ENCODE measurements around the gene CDK12.
"Not testable (repeated sequence)": the region's sequence is repeated elsewhere in the genome, so short reads cannot be mapped to it uniquely, and the experiment has no call there.

CDK12 gene

DNA sequence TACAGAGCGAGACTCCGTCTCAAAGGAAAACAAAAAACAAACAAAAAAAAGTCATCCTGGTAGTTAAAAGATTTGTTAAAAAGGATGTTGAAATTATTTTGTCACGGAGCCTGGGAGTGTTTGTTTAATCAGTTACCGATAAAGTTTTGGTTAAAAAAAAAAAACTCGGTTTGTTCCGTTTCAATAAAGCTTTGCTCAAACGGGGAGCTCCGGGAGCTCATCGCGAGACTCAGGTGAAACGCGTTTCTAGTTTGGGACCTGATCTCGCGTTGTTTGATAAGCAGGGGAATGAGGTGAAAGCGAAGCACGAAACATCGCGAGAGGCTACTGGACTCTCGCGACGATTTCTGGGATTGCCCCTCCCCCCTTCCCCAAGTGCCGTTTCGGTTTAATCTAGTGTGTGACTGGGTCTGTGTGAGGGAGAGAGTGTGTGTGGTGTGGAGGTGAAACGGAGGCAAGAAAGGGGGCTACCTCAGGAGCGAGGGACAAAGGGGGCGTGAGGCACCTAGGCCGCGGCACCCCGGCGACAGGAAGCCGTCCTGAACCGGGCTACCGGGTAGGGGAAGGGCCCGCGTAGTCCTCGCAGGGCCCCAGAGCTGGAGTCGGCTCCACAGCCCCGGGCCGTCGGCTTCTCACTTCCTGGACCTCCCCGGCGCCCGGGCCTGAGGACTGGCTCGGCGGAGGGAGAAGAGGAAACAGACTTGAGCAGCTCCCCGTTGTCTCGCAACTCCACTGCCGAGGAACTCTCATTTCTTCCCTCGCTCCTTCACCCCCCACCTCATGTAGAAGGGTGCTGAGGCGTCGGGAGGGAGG lies at the start of gene CDK12:
TSS of gene CDK12 (plus strand) at position 374 of the 813 bp plus-strand sequence. CDS start 586 bp downstream, outside the sequence.
- DNase-seq, result peak; percentile 99

DNA sequence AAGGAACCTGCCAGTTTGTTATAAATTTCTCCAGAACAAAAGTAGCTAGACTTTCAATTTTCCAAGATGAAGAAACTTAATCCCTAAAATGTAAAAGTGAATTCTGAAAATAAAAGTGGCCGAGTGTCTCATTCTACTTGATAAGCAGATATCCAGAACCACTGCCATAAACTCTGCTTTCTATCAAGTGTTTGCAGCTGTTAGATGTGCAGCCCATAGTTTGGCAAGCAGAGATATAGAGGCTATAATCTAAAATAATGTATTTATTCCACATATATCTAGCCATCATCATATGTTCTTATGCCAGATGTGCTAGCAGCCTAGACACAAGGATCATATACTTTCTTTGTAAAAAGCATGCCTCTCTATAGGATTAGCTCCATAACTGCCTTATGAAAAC lies 45.1 kb upstream of the CDK12 start:
- DNase-seq, result no peak

DNA sequence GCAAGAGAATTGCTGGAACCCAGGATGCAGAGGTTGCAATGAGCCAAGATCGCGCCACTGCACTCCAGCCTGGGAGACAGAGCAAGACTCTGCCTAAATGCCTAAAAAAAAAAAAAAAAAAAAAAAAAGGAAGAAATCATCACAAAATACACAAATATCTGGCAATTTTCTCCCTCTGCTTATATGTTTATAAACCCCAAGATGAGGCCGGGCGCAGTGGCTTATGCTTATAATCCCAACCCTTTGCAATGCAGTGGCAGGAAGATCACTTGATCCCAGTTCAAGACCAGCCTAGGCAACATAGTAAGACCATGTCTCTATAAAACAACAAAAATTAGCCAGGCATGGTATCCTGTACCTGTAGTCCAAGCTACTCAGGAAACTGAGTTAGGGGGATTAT lies 31.7 kb upstream of the CDK12 start:
- DNase-seq, result no peak

DNA sequence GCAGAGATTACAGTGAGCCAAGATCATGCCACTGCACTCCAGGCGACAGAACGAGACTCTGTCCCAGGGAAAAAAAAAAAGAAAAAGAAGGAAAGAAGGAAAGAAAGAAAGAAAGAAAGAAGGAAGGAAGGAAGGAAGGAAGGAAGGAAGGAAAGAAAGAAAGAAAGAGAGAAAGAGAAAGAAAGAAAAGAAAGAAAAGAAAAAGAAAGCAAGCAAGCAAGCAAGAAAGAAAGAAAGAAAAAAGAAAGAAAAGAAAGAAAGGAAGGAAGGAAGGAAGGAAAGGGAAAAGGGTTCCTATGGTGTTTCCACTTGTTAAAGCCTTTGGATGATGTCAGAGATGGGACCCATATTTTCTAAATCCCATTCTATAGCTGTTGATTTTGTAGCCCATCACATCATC lies 21.4 kb upstream of the CDK12 start:
- not testable (repeated sequence) for DNase-seq

DNA sequence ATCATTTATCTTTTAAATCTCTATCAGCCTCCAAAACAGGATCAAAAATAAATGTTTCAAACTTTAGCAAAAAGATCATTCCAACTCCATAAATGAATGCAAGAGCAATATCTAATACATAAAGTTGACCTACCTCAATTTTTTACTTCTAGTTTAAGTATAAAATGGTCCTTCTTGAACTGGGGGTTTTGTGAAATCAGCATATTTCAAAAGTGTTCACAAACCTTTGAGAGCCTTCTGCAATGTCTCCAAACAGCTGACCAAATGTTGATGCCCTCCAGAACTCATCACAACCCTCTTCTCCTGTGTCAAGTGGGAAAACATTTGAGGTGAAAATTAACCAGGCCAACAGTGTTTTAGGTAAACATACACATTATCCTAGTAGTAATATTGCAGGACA lies 18.0 kb upstream of the CDK12 start:
- no peak for DNase-seq

DNA sequence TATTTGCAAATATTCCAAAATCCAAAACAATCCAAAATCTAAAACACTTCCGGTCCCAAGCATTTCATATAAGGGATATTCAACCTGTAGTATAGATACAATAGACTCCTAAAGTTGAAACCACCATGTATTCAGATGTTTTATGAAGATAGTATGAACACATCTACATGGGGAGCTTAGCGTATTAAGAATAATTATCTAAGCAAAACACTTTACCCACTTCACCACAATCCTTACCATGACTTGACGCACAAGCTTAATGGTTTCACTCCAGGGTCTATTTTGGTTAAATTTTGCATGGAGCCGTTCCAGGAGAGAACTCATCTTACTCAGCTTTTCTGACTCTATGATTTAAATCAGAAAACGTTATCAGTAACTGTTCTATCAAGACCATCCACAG lies 13.7 kb upstream of the CDK12 start:
- no peak for DNase-seq

DNA sequence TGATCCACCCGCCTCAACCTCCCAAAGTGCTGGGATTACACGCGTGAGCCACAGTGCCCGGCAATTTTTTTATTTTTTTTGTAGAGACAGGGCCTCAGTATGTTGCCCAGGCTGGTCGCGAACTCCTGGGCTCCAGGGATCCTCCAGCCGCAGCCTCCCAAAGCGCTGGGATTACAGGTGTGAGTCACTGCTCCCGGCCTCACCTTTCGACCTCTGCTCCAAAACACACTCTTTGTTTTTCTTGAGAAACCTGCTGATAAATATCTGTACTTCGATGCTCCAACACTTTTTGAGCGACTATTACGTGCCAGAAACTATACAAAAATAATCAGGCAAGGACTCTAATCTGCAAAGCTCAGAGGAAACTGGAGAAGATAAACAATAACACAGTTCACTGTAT lies 11.2 kb upstream of the CDK12 start:
- DNase-seq, result no peak

DNA sequence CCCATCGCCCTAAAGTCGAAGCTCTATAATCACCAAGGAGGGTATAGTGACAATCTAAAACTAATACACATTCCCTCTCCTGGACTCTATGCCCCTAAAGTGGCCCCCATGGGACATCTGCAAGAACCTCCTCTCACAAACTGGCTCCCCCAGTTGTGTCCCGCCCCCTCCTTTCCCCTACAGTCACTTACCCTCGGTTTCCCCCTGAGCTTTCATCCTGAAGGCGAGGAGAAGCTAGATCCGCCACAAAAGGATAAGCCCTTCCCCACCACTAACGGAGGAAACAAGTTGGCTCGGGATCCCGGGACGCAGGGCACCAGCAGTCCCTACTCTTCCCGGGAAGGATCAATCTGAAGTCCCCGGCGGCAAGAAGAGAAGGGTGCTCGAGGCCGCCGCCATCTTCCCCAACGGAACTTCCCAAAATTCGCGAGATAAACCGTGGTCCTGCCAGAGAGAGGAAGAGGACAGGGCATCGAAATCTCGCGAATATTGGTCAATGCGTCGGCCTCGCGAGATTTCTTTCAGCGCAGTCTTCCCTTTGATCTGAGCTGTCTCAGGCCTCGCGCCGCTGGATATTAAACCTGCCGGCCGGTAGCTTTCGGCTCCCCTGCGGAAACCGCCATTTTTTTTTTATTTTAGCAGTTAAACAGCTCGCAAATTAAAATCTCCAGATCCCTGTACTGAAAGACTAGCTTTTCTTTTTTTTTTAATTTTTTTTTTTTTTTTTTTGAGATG lies 10.3 kb upstream of the CDK12 start, which contains the start of gene MED1:
TSS of gene MED1 (minus strand) at position 417 of the 735 bp plus-strand sequence. CDS start at position 216, 201 bp downstream.
- peak; percentile 99 for DNase-seq

DNA sequence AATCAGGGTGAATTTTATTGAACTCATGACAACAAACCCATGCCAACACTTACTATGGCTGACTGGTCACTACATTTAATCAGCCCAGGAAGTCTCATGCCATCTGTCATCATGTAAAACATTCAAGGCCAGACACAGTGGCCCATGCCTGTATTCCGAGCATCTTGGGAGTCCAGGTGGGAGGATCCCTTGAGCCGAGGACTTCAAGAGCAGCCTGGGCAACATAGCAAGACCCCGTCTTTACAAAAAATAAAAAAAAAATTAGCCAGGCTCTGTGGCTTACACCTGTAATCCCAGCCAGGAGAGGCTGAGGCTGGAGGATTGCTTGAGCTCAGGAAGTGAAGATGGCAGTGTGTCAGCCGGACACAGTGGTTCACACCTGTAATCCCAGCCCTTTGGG lies 5.4 kb upstream of the CDK12 start:
- DNase-seq, result no peak

DNA sequence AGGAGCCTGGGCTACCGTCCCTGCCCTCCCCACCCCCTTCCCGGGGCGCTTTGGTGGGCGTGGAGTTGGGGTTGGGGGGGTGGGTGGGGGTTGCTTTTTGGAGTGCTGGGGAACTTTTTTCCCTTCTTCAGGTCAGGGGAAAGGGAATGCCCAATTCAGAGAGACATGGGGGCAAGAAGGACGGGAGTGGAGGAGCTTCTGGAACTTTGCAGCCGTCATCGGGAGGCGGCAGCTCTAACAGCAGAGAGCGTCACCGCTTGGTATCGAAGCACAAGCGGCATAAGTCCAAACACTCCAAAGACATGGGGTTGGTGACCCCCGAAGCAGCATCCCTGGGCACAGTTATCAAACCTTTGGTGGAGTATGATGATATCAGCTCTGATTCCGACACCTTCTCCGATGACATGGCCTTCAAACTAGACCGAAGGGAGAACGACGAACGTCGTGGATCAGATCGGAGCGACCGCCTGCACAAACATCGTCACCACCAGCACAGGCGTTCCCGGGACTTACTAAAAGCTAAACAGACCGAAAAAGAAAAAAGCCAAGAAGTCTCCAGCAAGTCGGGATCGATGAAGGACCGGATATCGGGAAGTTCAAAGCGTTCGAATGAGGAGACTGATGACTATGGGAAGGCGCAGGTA lies 762 bp downstream of the CDK12 start:
- DNase-seq, result peak; percentile 34

DNA sequence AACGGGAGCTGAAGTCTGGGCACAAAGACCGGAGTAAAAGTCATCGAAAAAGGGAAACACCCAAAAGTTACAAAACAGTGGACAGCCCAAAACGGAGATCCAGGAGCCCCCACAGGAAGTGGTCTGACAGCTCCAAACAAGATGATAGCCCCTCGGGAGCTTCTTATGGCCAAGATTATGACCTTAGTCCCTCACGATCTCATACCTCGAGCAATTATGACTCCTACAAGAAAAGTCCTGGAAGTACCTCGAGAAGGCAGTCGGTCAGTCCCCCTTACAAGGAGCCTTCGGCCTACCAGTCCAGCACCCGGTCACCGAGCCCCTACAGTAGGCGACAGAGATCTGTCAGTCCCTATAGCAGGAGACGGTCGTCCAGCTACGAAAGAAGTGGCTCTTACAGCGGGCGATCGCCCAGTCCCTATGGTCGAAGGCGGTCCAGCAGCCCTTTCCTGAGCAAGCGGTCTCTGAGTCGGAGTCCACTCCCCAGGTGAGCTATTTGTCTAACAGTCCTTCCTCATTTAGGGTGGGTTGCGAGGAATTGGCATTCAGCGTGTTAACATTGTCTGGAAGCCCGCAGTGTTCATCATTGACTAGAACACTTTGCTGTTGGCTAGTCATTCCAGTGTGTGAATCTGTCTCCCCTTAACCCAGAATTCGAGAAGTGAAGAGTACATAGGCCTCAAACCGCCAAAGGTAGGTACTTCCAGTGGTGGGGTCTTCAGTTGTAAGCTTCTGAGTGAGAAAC lies 1.5 kb downstream of the CDK12 start:
- no peak for DNase-seq

DNA sequence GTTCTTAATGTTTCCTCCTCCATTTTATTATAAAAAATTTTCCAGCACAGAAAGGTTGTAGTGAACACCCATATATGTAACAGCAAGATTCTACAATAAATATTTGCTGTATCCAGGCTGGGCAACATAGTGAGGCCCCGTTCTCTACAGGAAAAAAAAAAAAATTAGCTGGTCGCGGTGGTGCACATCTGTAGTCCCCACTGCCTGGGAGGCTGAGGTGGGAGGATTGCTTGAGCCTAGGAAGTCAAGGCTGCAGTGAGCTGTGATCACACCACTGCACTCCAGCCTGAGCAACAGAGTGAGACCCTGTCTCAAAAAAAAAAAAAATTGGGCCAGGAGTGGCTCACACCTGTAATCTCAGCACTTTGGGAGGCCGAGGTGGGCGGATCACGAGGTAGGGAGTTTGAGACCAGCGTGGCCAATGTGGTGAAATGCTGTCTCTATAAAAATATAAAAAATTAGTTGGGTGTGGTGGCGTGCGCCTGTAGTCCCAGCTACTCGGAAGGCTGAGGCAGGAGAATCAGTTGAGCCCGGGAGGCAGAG lies 3.4 kb downstream of the CDK12 start:
- not testable (repeated sequence) for DNase-seq

DNA sequence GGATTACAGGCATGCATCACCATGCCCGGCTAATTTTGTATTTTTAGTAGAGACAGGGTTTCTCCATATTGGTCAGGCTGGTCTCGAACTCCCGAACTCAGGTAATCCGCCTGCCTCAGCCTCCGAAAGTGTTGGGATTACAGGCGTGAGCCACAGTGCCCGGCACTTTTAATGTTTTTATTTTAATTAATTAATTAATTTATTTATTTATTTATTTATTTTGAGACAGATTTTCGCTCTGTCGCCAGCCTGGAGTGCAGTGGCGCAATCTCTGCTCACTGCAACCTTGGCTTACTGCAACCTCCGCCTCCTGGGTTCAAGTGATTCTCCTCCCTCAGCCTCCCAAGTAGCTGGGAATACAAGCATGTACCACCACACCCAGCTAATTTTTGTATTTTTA lies 7.3 kb downstream of the CDK12 start:
- not testable (repeated sequence) for DNase-seq

DNA sequence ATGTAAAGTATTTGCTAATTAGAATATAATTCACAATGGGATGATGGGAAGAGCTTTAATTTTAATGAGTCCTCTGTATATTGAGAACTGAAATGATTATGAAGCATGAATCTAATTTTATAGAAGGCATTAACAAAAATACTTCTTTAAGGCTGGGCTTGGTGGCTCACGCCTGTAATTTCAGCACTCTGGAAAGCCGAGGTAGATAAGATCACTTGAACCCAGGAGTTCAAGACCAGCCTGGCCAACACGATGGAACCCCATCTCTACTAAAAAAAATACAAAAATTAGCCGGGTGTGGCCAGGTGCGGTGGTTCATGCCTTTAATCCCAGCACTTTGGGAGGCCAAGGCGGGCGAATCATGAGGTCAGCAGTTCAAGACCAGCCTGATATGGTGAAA lies 12.0 kb downstream of the CDK12 start:
- no peak for DNase-seq

DNA sequence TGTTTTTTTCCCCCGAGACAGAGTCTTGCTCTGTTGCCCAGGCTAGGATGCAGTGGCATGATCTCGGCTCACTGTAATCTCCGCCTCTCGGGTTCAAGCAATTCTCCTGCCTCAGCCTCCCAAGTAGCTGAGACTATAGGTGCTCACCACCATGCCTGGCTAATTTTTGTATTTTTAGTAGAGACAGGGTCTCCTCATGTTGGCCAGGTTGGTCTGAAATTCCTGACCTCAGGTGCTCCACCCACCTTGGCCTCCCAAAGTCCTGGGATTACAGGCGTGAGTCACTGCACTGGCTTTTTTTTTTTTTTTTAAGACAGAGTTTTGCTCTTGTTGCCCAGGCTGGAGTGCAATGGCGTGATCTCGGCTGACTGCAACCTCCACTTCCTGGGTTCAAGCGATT lies 18.3 kb downstream of the CDK12 start:
- DNase-seq, result not testable (repeated sequence)

DNA sequence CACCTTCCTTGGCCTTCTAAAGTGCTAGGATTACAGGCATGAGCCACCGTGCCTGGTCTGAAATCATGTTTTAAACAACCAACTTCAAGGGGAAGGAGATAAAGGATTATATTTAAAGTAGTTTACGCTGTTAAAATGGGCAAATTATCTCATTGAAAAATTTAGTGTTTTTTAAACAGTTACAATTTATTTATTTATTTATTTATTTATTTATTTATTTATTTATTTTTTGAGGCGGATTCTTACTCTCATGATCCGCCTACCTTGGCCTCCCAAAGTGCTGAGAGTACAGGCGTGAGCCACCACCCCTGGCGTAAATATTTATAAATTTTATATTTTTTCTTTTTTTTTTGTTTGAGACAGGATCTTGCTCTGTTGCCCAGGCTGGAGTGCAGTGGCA lies 22.2 kb downstream of the CDK12 start:
- no peak for DNase-seq

DNA sequence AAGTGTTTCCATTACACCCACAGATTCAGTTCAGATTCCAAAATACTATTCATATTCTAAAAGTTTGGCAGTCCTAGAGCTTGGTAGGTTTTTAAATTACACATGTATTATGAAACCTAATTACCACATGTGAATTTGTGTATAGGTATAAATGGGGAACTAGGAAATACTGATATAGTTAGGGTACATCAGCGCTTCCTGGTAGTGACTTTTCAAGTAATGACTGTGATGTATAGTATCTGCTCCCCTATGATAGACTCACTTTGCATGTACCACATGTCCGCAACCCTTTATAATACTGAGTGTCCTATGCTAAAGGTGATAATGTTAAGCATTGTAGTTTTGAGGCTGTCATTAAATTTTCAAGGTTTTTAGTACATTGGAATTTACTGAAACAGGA lies 22.9 kb downstream of the CDK12 start:
- no peak for DNase-seq

DNA sequence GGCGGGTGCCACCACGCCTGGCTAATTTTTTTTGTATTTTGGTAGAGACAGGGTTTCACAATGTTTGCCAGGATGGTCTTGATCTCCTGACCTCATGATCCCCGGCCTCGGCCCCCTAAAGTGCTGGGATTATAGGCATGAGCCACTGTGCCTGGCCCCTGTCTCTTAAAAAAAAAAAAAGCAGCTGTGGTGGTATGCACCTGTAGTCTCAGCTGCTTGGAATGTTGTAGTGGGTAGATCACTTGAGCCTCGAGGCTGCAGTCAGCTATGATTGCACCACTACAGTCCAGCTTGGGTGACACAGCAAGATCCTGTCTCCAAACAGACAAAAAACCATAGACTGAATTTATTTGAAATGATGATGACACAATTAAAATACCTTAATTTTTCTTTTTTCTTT lies 24.3 kb downstream of the CDK12 start:
- DNase-seq, result no peak

DNA sequence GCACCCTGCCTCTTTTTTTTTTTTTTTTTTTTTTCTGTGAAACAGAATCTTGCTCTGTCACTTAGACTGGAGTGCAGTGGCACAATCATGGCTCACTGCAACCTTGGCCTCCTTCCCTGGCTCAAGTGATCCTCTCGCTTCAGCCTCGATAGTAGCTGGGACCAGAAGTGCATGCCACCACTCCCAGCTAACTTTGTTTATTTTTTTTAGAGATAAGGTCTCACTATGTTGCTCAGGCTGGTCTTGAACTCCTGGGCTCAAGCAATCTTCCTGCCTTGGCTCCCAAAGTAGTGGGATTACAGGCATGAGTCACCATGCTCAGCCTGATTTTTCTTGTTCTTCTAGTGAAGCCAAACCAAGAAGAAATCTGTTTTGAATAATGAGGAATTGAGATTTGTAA lies 25.0 kb downstream of the CDK12 start:
- DNase-seq, result no peak

DNA sequence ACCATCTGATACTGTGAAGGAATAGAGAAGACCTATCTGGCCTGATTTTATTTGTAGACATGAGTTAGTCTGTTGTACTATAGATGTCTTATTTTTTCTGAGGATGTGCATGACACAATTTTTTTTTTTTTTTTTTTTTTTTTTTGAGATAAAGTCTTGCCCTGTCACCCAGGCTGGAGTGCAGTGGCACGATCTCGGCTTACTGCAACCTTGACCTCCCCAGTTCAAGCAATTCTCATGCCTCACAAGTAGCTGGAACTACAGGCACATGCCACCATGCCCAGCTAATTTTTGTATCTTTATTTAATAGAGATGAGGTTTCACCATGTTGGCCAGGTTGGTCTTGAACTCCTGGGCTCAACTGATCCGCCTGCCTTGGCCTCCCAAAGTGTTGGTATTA lies 26.2 kb downstream of the CDK12 start:
- DNase-seq, result not testable (repeated sequence)

DNA sequence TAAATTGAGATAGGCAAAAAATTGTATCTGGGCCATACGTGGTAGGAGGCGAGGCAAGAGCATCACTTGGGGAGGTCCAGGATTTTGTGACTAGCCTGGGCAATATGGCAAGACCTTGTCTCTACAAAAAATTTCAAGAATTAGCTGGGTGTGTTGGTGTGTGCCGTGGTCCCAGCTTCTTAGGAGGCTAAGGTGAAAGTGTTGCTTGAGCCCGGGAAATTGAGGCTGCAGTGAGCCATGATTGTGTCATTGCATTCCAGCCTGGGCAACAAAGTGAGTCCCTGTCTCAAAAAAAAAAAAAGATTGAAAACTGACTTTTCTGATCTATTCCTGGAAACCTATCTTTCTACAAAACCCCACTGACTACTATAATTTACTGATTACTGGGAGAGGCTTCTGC lies 26.7 kb downstream of the CDK12 start:
- DNase-seq, result no peak

DNA sequence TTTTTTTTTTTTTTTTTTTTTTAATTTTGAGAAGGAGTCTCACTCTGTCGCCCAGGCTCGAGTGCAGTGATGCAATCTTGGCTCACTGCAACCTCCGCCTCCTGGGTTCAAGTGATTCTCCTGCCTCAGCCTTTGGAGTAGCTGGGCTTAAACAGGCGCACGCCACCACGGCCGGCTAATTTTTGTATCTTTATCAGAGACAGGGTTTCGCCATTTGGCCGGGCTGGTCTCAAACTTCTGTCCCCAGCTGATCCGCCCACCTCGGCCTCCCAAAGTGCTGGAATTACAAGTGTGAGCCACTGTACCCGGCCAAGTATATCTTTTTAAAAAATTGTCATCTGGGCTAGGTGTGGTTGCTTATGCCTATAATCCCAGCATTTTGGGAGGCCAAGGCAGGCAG lies 35.6 kb downstream of the CDK12 start:
- DNase-seq, result not testable (repeated sequence)

DNA sequence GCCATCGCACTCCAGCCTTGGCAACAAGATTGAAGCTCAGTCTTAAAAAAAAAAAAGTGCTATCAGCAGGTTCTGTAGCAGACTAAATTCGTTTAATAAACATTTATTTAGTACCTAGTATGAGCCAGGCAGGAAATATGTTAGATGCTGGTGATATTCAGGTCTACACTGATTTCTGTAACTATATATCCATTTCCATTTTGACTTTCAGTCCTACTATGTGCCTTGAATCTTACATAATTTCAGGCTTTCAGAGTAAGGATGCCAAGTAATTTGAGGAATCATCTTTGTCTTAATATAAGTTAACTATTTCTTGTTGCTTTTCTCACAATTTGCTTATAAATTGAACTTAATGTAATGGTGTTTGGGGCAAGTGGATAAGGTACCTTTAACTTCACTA lies 46.2 kb downstream of the CDK12 start:
- no peak for DNase-seq
